ENCODE data around the gene TJP1.

The TJP1 gene

GRCh38 chr15:29805708-29806104 lies 16.6 kb downstream of the TJP1 start:
- ChIA-PET POLR2A (ENCODE audit: low non-redundant PET) (no interaction called here), CTCF (interaction anchor here (0.8 to 1.2 kb wide), 2 partner anchors 30 to 166 kb away, joined by 3 to 4 read pairs; no protein-coding TSS in a partner anchor)
- DNase-seq (ENCODE audit: low spot score) = no peak
- H3K27ac ChIP-seq = no peak overlapping the region
- TF ChIP-seq CTCF (conservative IDR thresholded peaks at IDR 0.05; ENCODE audit: low read depth) = no peak

- peak; percentile 41 for DNase-seq (ENCODE audit: low spot score)
- CTCF ChIA-PET = interaction anchor here (0.6 to 1.2 kb wide), 3 partner anchors 29 to 742 kb away, joined by 3 to 4 read pairs (median 4); no protein-coding TSS in a partner anchor
These were observed 17.1 kb downstream of the TJP1 start for GRCh38 chr15:29805043-29805707.

GRCh38 chr15:29802411-29802810 lies 19.9 kb downstream of the TJP1 start:
- ChIA-PET CTCF (no interaction called here), POLR2A (ENCODE audit: low non-redundant PET) (no interaction called here)
- DNase-seq (ENCODE audit: low spot score) = no peak
- no peak overlapping the region for H3K27ac ChIP-seq
- TF ChIP-seq CTCF (conservative IDR thresholded peaks at IDR 0.05; ENCODE audit: low read depth) = no peak

More at GRCh38 chr15:29805043-29805707, 17.1 kb downstream of the TJP1 start:
- no peak for TF ChIP-seq CTCF (conservative IDR thresholded peaks at IDR 0.05; ENCODE audit: low read depth)
- POLR2A ChIA-PET (ENCODE audit: low non-redundant PET) = no interaction called here
- H3K27ac ChIP-seq = no peak overlapping the region

- no peak overlapping the region for H3K27ac ChIP-seq
- ChIA-PET CTCF (no interaction called here), POLR2A (ENCODE audit: low non-redundant PET) (no interaction called here)
- no peak for TF ChIP-seq CTCF (conservative IDR thresholded peaks at IDR 0.05; ENCODE audit: low read depth)
- no peak for DNase-seq (ENCODE audit: low spot score)
These were observed 21.5 kb downstream of the TJP1 start for GRCh38 chr15:29800491-29801366.

- CTCF ChIA-PET = no interaction called here
- POLR2A ChIA-PET (ENCODE audit: low non-redundant PET) = no interaction called here
- H3K27ac ChIP-seq = no peak overlapping the region
- no peak for DNase-seq (ENCODE audit: low spot score)
- no peak for TF ChIP-seq CTCF (conservative IDR thresholded peaks at IDR 0.05; ENCODE audit: low read depth)
These were observed 22.4 kb downstream of the TJP1 start for GRCh38 chr15:29799859-29800258.

GRCh38 chr15:29795610-29796009 lies 26.7 kb downstream of the TJP1 start:
- no peak overlapping the region for H3K27ac ChIP-seq
- CTCF ChIA-PET = interaction anchor here (0.7 kb wide), 1 partner anchor 269 kb away, joined by 5 read pairs; no protein-coding TSS in a partner anchor
- no peak for DNase-seq (ENCODE audit: low spot score)
- TF ChIP-seq CTCF (conservative IDR thresholded peaks at IDR 0.05; ENCODE audit: low read depth) = no peak
- POLR2A ChIA-PET (ENCODE audit: low non-redundant PET) = no interaction called here

Data from RWPE1 (cell line).